ENCODE measurements around the gene ZSWIM4. TPM values are rescaled to one million over a fixed set of nuclear protein-coding genes. Genes with fewer than 3 reads are reported as not detected.

Gene ZSWIM4
- total RNA-seq, 1 donor, result 9.0 TPM

GRCh38 chr19:13814550-13814949 is 19.3 kb downstream of the ZSWIM4 start:
- Histone ChIP-seq H3K79me2 (ENCODE audit: insufficient read depth, low read length) (no peaks in the 10 kb centered on the region), H3K9me3 (ENCODE audit: low read depth, low read length) (no peaks in the 10 kb centered on the region), H4K20me1 (ENCODE audit: insufficient read depth, low read length) (no peaks in the 10 kb centered on the region), H3K27me3 (ENCODE audit: insufficient read depth, low read length) (no peaks in the 10 kb centered on the region), H3K4me3 (ENCODE audit: insufficient read depth, low read length) (no peak overlapping the region), H3K4me2 (ENCODE audit: insufficient read depth, low read length) (no peak overlapping the region), H3K36me3 (ENCODE audit: insufficient read depth, low read length) (peaks cover 33% of the 10 kb centered on the region), H2AFZ (ENCODE audit: low read length) (no peak overlapping the region), H3K27ac (ENCODE audit: low read depth, low read length) (no peak overlapping the region), H3K4me1 (ENCODE audit: insufficient read depth, low read length) (no peaks in the 10 kb centered on the region)
- peak; percentile 27 for DNase-seq (ENCODE audit: insufficient read length, low spot score, missing footprints)
- TF ChIP-seq, protein P1, sequence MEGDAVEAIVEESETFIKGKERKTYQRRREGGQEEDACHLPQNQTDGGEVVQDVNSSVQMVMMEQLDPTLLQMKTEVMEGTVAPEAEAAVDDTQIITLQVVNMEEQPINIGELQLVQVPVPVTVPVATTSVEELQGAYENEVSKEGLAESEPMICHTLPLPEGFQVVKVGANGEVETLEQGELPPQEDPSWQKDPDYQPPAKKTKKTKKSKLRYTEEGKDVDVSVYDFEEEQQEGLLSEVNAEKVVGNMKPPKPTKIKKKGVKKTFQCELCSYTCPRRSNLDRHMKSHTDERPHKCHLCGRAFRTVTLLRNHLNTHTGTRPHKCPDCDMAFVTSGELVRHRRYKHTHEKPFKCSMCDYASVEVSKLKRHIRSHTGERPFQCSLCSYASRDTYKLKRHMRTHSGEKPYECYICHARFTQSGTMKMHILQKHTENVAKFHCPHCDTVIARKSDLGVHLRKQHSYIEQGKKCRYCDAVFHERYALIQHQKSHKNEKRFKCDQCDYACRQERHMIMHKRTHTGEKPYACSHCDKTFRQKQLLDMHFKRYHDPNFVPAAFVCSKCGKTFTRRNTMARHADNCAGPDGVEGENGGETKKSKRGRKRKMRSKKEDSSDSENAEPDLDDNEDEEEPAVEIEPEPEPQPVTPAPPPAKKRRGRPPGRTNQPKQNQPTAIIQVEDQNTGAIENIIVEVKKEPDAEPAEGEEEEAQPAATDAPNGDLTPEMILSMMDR (IDR thresholded peaks at IDR 0.05; ENCODE audit: extremely low read depth, low read depth, low read length), result no peak

DNA sequence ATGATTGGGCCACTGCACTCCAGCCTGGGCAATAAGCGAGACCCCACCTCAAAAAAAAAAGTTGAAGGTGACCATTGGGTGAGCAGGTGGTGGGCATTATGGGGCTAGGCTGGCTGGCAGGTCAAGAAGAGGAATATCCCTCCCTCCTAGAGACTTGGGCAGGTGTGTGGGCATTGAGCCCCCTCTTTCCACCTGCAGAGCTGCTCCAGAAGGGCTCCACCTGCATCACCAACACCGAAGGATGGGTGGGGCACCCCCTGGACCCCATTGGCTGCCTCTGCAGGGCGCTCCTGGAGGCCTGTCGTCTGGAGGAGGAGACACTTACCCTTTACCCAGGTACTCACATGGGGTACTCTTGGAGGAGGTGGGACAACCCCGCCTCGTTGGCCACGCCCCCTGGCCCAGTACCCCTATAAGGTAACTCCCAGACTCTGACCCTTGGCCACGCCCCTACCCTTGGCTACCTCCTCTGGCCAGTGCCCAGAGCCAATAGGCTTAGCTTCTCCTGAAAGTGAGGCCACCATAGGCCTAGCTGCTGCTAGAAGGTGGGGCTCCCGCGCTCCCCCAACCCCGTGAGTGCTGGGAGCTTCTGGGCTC is 21.9 kb downstream of the ZSWIM4 start:
- Histone ChIP-seq H3K4me1 (ENCODE audit: insufficient read depth, low read length) (peaks cover under 1% of the 10 kb centered on the region), H3K36me3 (ENCODE audit: insufficient read depth, low read length) (peaks cover 37% of the 10 kb centered on the region)

DNA sequence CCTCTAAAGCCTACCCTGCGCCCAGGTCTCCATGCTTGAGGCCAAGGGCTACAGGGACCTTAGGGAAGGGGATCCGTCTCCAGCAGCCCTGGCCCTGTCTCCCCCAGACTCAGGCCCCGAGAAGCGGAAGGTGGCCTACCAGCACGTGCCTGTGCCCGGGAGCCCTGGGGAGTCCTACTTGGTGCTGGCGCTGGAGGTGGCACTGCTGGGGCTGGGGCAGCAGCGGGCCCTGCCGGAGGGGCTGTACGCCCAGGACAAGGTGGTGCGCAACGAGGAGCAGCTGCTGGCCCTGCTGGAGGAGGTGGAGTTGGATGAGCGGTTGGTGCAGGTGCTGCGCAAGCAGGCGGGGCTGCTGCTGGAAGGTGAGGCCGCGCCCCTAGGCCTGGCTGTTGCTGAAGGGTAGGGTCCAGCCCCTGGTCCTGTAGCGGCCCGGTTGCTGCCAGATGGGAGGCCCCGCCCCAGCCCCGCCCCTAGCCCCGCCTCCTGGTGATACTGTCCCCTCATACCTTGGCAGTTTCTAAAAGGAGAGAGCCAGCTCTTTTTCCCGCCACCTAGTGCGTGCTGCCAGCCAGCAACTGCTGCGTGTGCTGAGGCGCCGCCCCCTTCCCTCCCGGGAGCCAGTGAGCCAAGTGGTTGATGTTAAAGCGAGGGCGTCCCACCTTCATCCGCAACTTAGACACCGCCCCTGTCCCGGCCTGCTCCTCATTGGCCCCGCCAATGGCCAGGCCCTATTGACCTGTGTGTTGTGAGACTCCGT is 22.6 kb downstream of the ZSWIM4 start:
- peaks cover 6% of the 10 kb centered on the region for H3K4me1 ChIP-seq (ENCODE audit: insufficient read depth, low read length)
- H3K4me2 ChIP-seq (ENCODE audit: insufficient read depth, low read length), result no peak overlapping the region
- no peak overlapping the region for H3K27ac ChIP-seq (ENCODE audit: low read depth, low read length)
- no peaks in the 10 kb centered on the region for H3K9me3 ChIP-seq (ENCODE audit: low read depth, low read length)
- no peak overlapping the region for H2AFZ ChIP-seq (ENCODE audit: low read length)
- peaks cover 4% of the 10 kb centered on the region for H4K20me1 ChIP-seq (ENCODE audit: insufficient read depth, low read length)
- DNase-seq (ENCODE audit: insufficient read length, low spot score, missing footprints), result peak; percentile 90
- H3K4me3 ChIP-seq (ENCODE audit: insufficient read depth, low read length), result no peak overlapping the region
- TF ChIP-seq, protein P1 (IDR thresholded peaks at IDR 0.05; ENCODE audit: extremely low read depth, low read depth, low read length), result no peak
- peaks cover 34% of the 10 kb centered on the region for H3K36me3 ChIP-seq (ENCODE audit: insufficient read depth, low read length)
- H3K27me3 ChIP-seq (ENCODE audit: insufficient read depth, low read length), result no peaks in the 10 kb centered on the region
- no peaks in the 10 kb centered on the region for H3K79me2 ChIP-seq (ENCODE audit: insufficient read depth, low read length)

More for the DNA sequence above, 21.9 kb downstream of the ZSWIM4 start:
- Histone ChIP-seq H4K20me1 (ENCODE audit: insufficient read depth, low read length) (peaks cover 4% of the 10 kb centered on the region), H3K4me2 (ENCODE audit: insufficient read depth, low read length) (no peak overlapping the region), H3K4me3 (ENCODE audit: insufficient read depth, low read length) (no peak overlapping the region), H3K27ac (ENCODE audit: low read depth, low read length) (no peak overlapping the region), H3K79me2 (ENCODE audit: insufficient read depth, low read length) (no peaks in the 10 kb centered on the region), H3K9me3 (ENCODE audit: low read depth, low read length) (no peaks in the 10 kb centered on the region), H2AFZ (ENCODE audit: low read length) (no peak overlapping the region), H3K27me3 (ENCODE audit: insufficient read depth, low read length) (no peaks in the 10 kb centered on the region)
- TF ChIP-seq, protein P1 (IDR thresholded peaks at IDR 0.05; ENCODE audit: extremely low read depth, low read depth, low read length), result no peak
- peak; percentile 66 for DNase-seq (ENCODE audit: insufficient read length, low spot score, missing footprints)

- Histone ChIP-seq H3K27me3 (ENCODE audit: insufficient read depth, low read length) (no peaks in the 10 kb centered on the region), H3K4me1 (ENCODE audit: insufficient read depth, low read length) (peaks cover 6% of the 10 kb centered on the region), H3K4me2 (ENCODE audit: insufficient read depth, low read length) (no peak overlapping the region), H2AFZ (ENCODE audit: low read length) (no peak overlapping the region), H4K20me1 (ENCODE audit: insufficient read depth, low read length) (peaks cover 11% of the 10 kb centered on the region), H3K79me2 (ENCODE audit: insufficient read depth, low read length) (no peaks in the 10 kb centered on the region), H3K36me3 (ENCODE audit: insufficient read depth, low read length) (peaks cover 39% of the 10 kb centered on the region), H3K9me3 (ENCODE audit: low read depth, low read length) (no peaks in the 10 kb centered on the region), H3K27ac (ENCODE audit: low read depth, low read length) (no peak overlapping the region), H3K4me3 (ENCODE audit: insufficient read depth, low read length) (no peak overlapping the region)
- peak; percentile 78 for DNase-seq (ENCODE audit: insufficient read length, low spot score, missing footprints)
- TF ChIP-seq, protein P1 (IDR thresholded peaks at IDR 0.05; ENCODE audit: extremely low read depth, low read depth, low read length), result no peak
Measured at GRCh38 chr19:13819238-13819637, 24.0 kb downstream of the ZSWIM4 start.

Measured in osteoblast (primary cell).